Fibroblast of skin of right biceps (primary cell): ENCODE data around the gene DOP1B.

Experiments
- DNase-seq: peaks from one replicate; pipeline ENCODE4 v3.0.0-alpha.2; 2013

DOP1B gene

DNA sequence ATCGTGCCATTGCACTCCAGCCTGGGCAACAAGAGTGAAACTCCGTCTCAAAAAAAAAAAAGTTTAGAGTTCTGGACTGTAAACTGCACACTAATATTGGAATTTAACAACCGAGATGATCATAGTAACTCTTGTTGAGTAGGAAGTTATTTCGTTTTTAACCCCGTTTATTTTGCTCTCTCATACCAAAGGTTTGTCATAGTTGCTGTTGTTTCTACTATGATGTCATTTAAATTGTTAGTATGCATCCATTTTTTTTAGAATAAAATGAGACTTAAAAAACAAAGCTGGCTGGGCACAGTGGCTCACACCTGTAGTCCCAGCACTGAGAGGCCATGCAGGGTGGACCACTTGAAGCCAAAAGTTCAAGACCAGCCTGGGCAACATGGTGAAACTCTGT is 49.3 kb downstream of the DOP1B start:
- DNase-seq: no peak
